SK-N-SH (cell line): Measurements from ENCODE around the gene DLGAP3. TPM values are rescaled to one million over a fixed set of nuclear protein-coding genes. Genes with fewer than 3 reads are reported as not detected.

Experiments
- CTCF ChIA-PET: fragments of 300-600, 350-600 bp; formaldehyde crosslinking; extraction: SDS; loops from one replicate; lab custom pipeline; 2021; lab: Yijun Ruan, JAX
- POLR2A ChIA-PET: fragments of 350-600 bp; sonication (Branson Sonifier 250); formaldehyde crosslinking; extraction: SDS; loops from one replicate; lab custom pipeline; 2020; ENCODE audit warnings: antibody characterized with exemption, inconsistent platforms; lab: Yijun Ruan, JAX
- DNase-seq: peaks from one replicate; pipeline ENCODE4 v3.0.0; 2012
- H2AFZ ChIP-seq: fragments of 200-600 bp; sonication (generic); 2 replicates; pipeline ENCODE4 v1.8.1; 2016; ENCODE audit warnings: antibody characterized with exemption, mild to moderate bottlenecking, low read depth
- H3F3A ChIP-seq: fragments of 200-600 bp; sonication (generic); replicated peaks from 2 replicates; pipeline ENCODE3; 2016; ENCODE audit warnings: antibody characterized with exemption, mild to moderate bottlenecking; ENCODE audit not compliant: insufficient read depth
- H3K27ac ChIP-seq, 2 experiments: fragments of 200-500 bp in 1 of 2; fragments of 200-600 bp in 1 of 2; sonication (Bioruptor generic) in 1 of 2; sonication (generic), shearing (Covaris generic) in 1 of 2; 2 replicates each; pipeline versions ENCODE4 v1.5.1 to v1.6.1; 2014 to 2016; ENCODE audit warnings: low read depth in 2 of 2, inconsistent platforms in 1 of 2, low read length in 1 of 2, mild to moderate bottlenecking in 1 of 2, mixed read lengths in 1 of 2
- H3K27me3 ChIP-seq: fragments of 200-600 bp; sonication (generic), shearing (Covaris generic); 2 replicates; pipeline ENCODE4 v1.6.1; 2016; ENCODE audit warnings: mixed run types; ENCODE audit not compliant: insufficient read depth
- H3K36me3 ChIP-seq, 2 experiments: fragments of 200-500 bp in 1 of 2; fragments of 200-600 bp in 1 of 2; sonication (Bioruptor generic) in 1 of 2; sonication (generic) in 1 of 2; replicated peaks in 1 of 2; 2 replicates each; pipeline versions ENCODE3 to v1.5.1; 2014 to 2016; ENCODE audit warnings: low read length in 1 of 2, mild to moderate bottlenecking in 1 of 2; ENCODE audit not compliant: insufficient read depth in 2 of 2, control insufficient read depth in 1 of 2
- H3K4me1 ChIP-seq, 2 experiments: fragments of 200-500 bp in 1 of 2; fragments of 200-600 bp in 1 of 2; sonication (Bioruptor generic) in 1 of 2; sonication (generic), shearing (Covaris generic) in 1 of 2; 2 replicates each; pipeline versions ENCODE4 v1.5.1 to v1.6.1; 2014 to 2016; ENCODE audit warnings: low read depth in 1 of 2, low read length in 1 of 2, mixed run types in 1 of 2; ENCODE audit not compliant: insufficient read depth in 2 of 2, control insufficient read depth in 1 of 2
- H3K4me2 ChIP-seq: fragments of 200-600 bp; sonication (generic), shearing (Covaris generic); 2 replicates; pipeline ENCODE4 v1.6.1; 2017; ENCODE audit warnings: mixed run types
- H3K4me3 ChIP-seq, 2 experiments: fragments of 200-500 bp in 1 of 2; fragments of 200-600 bp in 1 of 2; sonication (Bioruptor generic) in 1 of 2; sonication (generic), shearing (Covaris generic) in 1 of 2; 2 replicates each; pipeline versions ENCODE4 v1.5.1 to v1.8.1; 2014 to 2016; ENCODE audit warnings: low read depth in 2 of 2, inconsistent platforms in 1 of 2, low read length in 1 of 2, mild to moderate bottlenecking in 1 of 2, mixed read lengths in 1 of 2, moderate library complexity in 1 of 2
- H3K79me2 ChIP-seq: fragments of 200-600 bp; sonication (generic); 2 replicates; pipeline ENCODE4 v1.8.1; 2017; ENCODE audit warnings: mild to moderate bottlenecking; ENCODE audit not compliant: insufficient read depth
- H3K9ac ChIP-seq: fragments of 200-600 bp; sonication (generic); 2 replicates; pipeline ENCODE4 v1.6.1; 2017; ENCODE audit warnings: mixed run types
- H3K9me2 ChIP-seq: fragments of 200-600 bp; sonication (generic); 2 replicates; pipeline ENCODE4 v1.6.1; 2017; ENCODE audit warnings: mixed run types
- H3K9me3 ChIP-seq: fragments of 200-600 bp; sonication (generic); 2 replicates; pipeline ENCODE4 v1.6.1; 2017; ENCODE audit warnings: mixed run types, mild to moderate bottlenecking, moderate library complexity
- H4K20me1 ChIP-seq: fragments of 200-600 bp; sonication (generic); 2 replicates; pipeline ENCODE4 v1.6.1; 2017; ENCODE audit warnings: mild to moderate bottlenecking, mixed run types; ENCODE audit not compliant: insufficient read depth
- CTCF ChIP-seq: fragments of 200-600 bp; sonication (generic); IDR thresholded peaks from 2 replicates; pipeline ENCODE4 v1.6.1; 2017; ENCODE audit warnings: antibody characterized with exemption, mild to moderate bottlenecking, moderate library complexity
- FOSL2 ChIP-seq: IDR thresholded peaks from 2 replicates; pipeline ENCODE4 v1.4.0; 2012; ENCODE audit warnings: low read depth, mild to moderate bottlenecking, moderate library complexity, borderline replicate concordance
- GATA2 ChIP-seq: sonication (generic); formaldehyde crosslinking; IDR thresholded peaks from 2 replicates; pipeline ENCODE4 v1.5.0; 2020; ENCODE audit warnings: mild to moderate bottlenecking, missing genetic modification reagents
- IRF3 ChIP-seq: fragments of 150-350 bp; IDR thresholded peaks from 2 replicates; pipeline ENCODE4 v1.6.1; 2016; ENCODE audit warnings: mild to moderate bottlenecking, low read depth, low read length
- JUND ChIP-seq: IDR thresholded peaks from 2 replicates; pipeline ENCODE4 v1.4.0; 2012
- MAX ChIP-seq: IDR thresholded peaks from 2 replicates; pipeline ENCODE4 v1.4.0; 2012; ENCODE audit warnings: low read depth
- MEF2A ChIP-seq: IDR thresholded peaks from 2 replicates; pipeline ENCODE4 v1.4.0; 2012; ENCODE audit warnings: low read depth, borderline replicate concordance
- NFIC ChIP-seq: IDR thresholded peaks from 2 replicates; pipeline ENCODE4 v1.4.0; 2012; ENCODE audit warnings: borderline replicate concordance
- NRF1 ChIP-seq: IDR thresholded peaks from 2 replicates; pipeline ENCODE4 v1.6.1; 2012; ENCODE audit warnings: low read depth, mild to moderate bottlenecking, low read length
- PBX3 ChIP-seq: IDR thresholded peaks from 2 replicates; pipeline ENCODE4; 2012
- RCOR1 ChIP-seq: fragments of 150-350 bp; IDR thresholded peaks from 2 replicates; pipeline ENCODE4 v1.6.1; 2017; ENCODE audit warnings: antibody characterized with exemption, low read length
- REST ChIP-seq: IDR thresholded peaks from 2 replicates; pipeline ENCODE4 v1.6.1; 2012; ENCODE audit warnings: mild to moderate bottlenecking, low read depth, low read length, moderate library complexity
- RFX5 ChIP-seq: IDR thresholded peaks from 2 replicates; pipeline ENCODE4 v1.6.1; 2012; ENCODE audit warnings: mild to moderate bottlenecking, improper control_type of control experiment, low read length
- RXRA ChIP-seq: IDR thresholded peaks from 2 replicates; pipeline ENCODE4 v1.4.0; 2012; ENCODE audit warnings: low read depth, mild to moderate bottlenecking, borderline replicate concordance
- SIN3A ChIP-seq: IDR thresholded peaks from 2 replicates; pipeline ENCODE4 v1.6.1; 2012; ENCODE audit warnings: low read depth, mild to moderate bottlenecking, low read length, moderate library complexity, borderline replicate concordance
- TAF1 ChIP-seq: IDR thresholded peaks from 2 replicates; pipeline ENCODE4 v1.6.1; 2012; ENCODE audit warnings: low read depth, mild to moderate bottlenecking, low read length, moderate library complexity, borderline replicate concordance
- TCF12 ChIP-seq: IDR thresholded peaks from 2 replicates; pipeline ENCODE4 v1.4.0; 2012
- ZBTB33 ChIP-seq: IDR thresholded peaks from 2 replicates; pipeline ENCODE4 v1.4.0; 2012; ENCODE audit warnings: low read depth, borderline replicate concordance
- WGBS: methylation state at CpG from one replicate; pipeline ENCODE4 v1.1.6; 2017; ENCODE audit warnings: low lambda C conversion rate; 5-methylcytosine and 5-hydroxymethylcytosine counted together
- polyA plus RNA-seq, 3 experiments: library from polyadenylated mRNA; depleted of rRNA; stranded (reverse); fragments of >200 nt; gene quantifications; 2 replicates each; pipeline ENCODE4 v1.2.3, GENCODE V29; 2012

The DLGAP3 gene
- polyA plus RNA-seq, 1 of the 3 experiments (the other 2 are of a cell fraction): 0.15 TPM

GRCh38 chr1:34884961-34885360 is 44.5 kb downstream of the DLGAP3 start:
- Histone ChIP-seq H3K27me3 (no peaks in the 10 kb centered on the region), H3K4me2 (no peak overlapping the region), H4K20me1 (no peaks in the 10 kb centered on the region), H3K9ac (no peak overlapping the region), H3K27ac (no peak overlapping the region), H3K9me3 (no peaks in the 10 kb centered on the region), H3K4me1 (no peaks in the 10 kb centered on the region), H3K9me2 (no peaks in the 10 kb centered on the region), H3F3A (no peaks in the 10 kb centered on the region), H3K79me2 (no peaks in the 10 kb centered on the region), H3K4me3 (no peak overlapping the region), H2AFZ (no peak overlapping the region), H3K36me3 (no peaks in the 10 kb centered on the region)
- ChIA-PET POLR2A (no interaction called here), CTCF (no interaction called here)
- 79% methylated on average over 11 of the region's 19 CpGs for WGBS
- no peak for DNase-seq
- TF ChIP-seq ZBTB33 (no peak), REST (no peak), RCOR1 (no peak), RXRA (no peak), PBX3 (no peak), IRF3 (no peak), FOSL2 (no peak), TAF1 (no peak), MEF2A (no peak), TCF12 (no peak), RFX5 (no peak), GATA2 (CRISPR knock-in tag) (no peak), NFIC (no peak), CTCF (no peak), NRF1 (no peak), SIN3A (no peak), JUND (no peak), MAX (no peak)
